Measurements from ENCODE around the gene CMBL. TPM values are rescaled to one million over a fixed set of nuclear protein-coding genes. Genes with fewer than 3 reads are reported as not detected.

CMBL gene
- total and polyA plus RNA-seq, 2 donors (not counting 1 experiment from before 2014, with no cell fraction given) = not detected

GRCh38 chr5:10331341-10331796 lies 23.7 kb upstream of the CMBL start:
- no peaks in the 10 kb centered on the region for H3K79me2 ChIP-seq (ENCODE audit: control insufficient read depth, insufficient read depth, low read length)
- Mint-ChIP-seq H3K4me3 (no peak overlapping the region), H3K9me3 (ENCODE audit: insufficient read depth) (no peaks in the 10 kb centered on the region), H3K27ac (no peak overlapping the region), H3K4me1 (peaks cover 16% of the 10 kb centered on the region), H3K27me3 (peaks cover 45% of the 10 kb centered on the region)
- no peaks in the 10 kb centered on the region for H4K20me1 ChIP-seq (ENCODE audit: control insufficient read depth, insufficient read depth, low read length, poor library complexity, severe bottlenecking)
- H3K9ac ChIP-seq (ENCODE audit: low read length) = no peak overlapping the region
- no peak overlapping the region for H2AFZ ChIP-seq (ENCODE audit: insufficient read depth, low read depth, low read length, poor library complexity, severe bottlenecking)
- no peak overlapping the region for H3K4me2 ChIP-seq (replicated peaks; ENCODE audit: low read depth, low read length, poor library complexity, severe bottlenecking)
- POLR2A ChIA-PET = no interaction called here
- CTCF ChIA-PET = no interaction called here
- TF ChIP-seq CTCF (IDR thresholded peaks at IDR 0.05) = no peak
- TF ChIP-seq EZH2 (IDR thresholded peaks at IDR 0.05; ENCODE audit: borderline replicate concordance, insufficient read depth, low read depth, low read length, poor library complexity, severe bottlenecking) = no peak
- peaks cover 10 to 15% of the 10 kb centered on the region in 2 donors for H3K4me1 ChIP-seq (ENCODE audit: control insufficient read depth in 2 of 2, insufficient read depth in 2 of 2, low read length in 2 of 2)
- peaks cover 0 to 44% (median 20%) of the 10 kb centered on the region in 4 experiments for H3K27me3 ChIP-seq (replicated peaks in 1 of 4; ENCODE audit: control extremely low read depth in 1 of 4, control insufficient read depth in 3 of 4, insufficient read depth in 4 of 4, low read length in 3 of 4)
- no peak overlapping the region for H3K27ac ChIP-seq (ENCODE audit: low read length in 2 of 2)
- no peak for DNase-seq
- H3K36me3 ChIP-seq (replicated peaks in 1 of 2; ENCODE audit: control extremely low read depth in 1 of 2, control insufficient read depth in 1 of 2, extremely low read depth in 1 of 2, insufficient read depth in 2 of 2, low read length in 1 of 2) = no peaks in the 10 kb centered on the region
- intact Hi-C loops (cut with micrococcal nuclease) = no loop called here
- no peak overlapping the region for H3K4me3 ChIP-seq (ENCODE audit: control extremely low read depth in 1 of 5, extremely low read depth in 1 of 5, insufficient read depth in 1 of 5, low read depth in 2 of 5, low read length in 4 of 5)
- ATAC-seq (ENCODE audit: low read depth) = no peak
- 100% methylated on average over 4 of the region's 7 CpGs for WGBS (ENCODE audit: insufficient coverage)
- H3K9me3 ChIP-seq (ENCODE audit: control extremely low read depth in 1 of 3, control insufficient read depth in 2 of 3, insufficient read depth in 1 of 3, low read length in 2 of 3) = peaks cover 0 to 7% (median 0%) of the 10 kb centered on the region in 3 donors

GRCh38 chr5:10330511-10331230 lies 23.0 kb upstream of the CMBL start:
- no peaks in the 10 kb centered on the region for H4K20me1 ChIP-seq (ENCODE audit: control insufficient read depth, insufficient read depth, low read length, poor library complexity, severe bottlenecking)

More at GRCh38 chr5:10330511-10331230, 23.0 kb upstream of the CMBL start:
- WGBS (ENCODE audit: insufficient coverage) = 94% methylated on average over 8 of the region's 10 CpGs
- H3K4me1 ChIP-seq (ENCODE audit: control insufficient read depth in 2 of 2, insufficient read depth in 2 of 2, low read length in 2 of 2) = peaks cover 10 to 15% of the 10 kb centered on the region in 2 donors
- H3K27ac ChIP-seq (ENCODE audit: low read length in 2 of 2) = no peak overlapping the region
- H3K27me3 ChIP-seq (replicated peaks in 1 of 4; ENCODE audit: control extremely low read depth in 1 of 4, control insufficient read depth in 3 of 4, insufficient read depth in 4 of 4, low read length in 3 of 4) = peaks cover 0 to 44% (median 20%) of the 10 kb centered on the region in 4 experiments
- no peaks in the 10 kb centered on the region for H3K79me2 ChIP-seq (ENCODE audit: control insufficient read depth, insufficient read depth, low read length)
- no peak overlapping the region for H3K4me2 ChIP-seq (replicated peaks; ENCODE audit: low read depth, low read length, poor library complexity, severe bottlenecking)
- POLR2A ChIA-PET = no interaction called here
- intact Hi-C loops (cut with micrococcal nuclease) = no loop called here
- H3K4me3 ChIP-seq (ENCODE audit: control extremely low read depth in 1 of 5, extremely low read depth in 1 of 5, insufficient read depth in 1 of 5, low read depth in 2 of 5, low read length in 4 of 5) = no peak overlapping the region
- no peak overlapping the region for H2AFZ ChIP-seq (ENCODE audit: insufficient read depth, low read depth, low read length, poor library complexity, severe bottlenecking)
- no peak overlapping the region for H3K9ac ChIP-seq (ENCODE audit: low read length)
- no peak overlapping the region for H3K27ac Mint-ChIP-seq
- no peak overlapping the region for H3K4me3 Mint-ChIP-seq
- TF ChIP-seq EZH2 (IDR thresholded peaks at IDR 0.05; ENCODE audit: borderline replicate concordance, insufficient read depth, low read depth, low read length, poor library complexity, severe bottlenecking) (no peak), CTCF (IDR thresholded peaks at IDR 0.05) (no peak)
- peaks cover 16% of the 10 kb centered on the region for H3K4me1 Mint-ChIP-seq
- CTCF ChIA-PET = no interaction called here
- ATAC-seq (ENCODE audit: low read depth) = no peak
- DNase-seq = no peak
- peaks cover 0 to 7% (median 0%) of the 10 kb centered on the region in 3 donors for H3K9me3 ChIP-seq (ENCODE audit: control extremely low read depth in 1 of 3, control insufficient read depth in 2 of 3, insufficient read depth in 1 of 3, low read length in 2 of 3)
- peaks cover 45% of the 10 kb centered on the region for H3K27me3 Mint-ChIP-seq
- no peaks in the 10 kb centered on the region for H3K9me3 Mint-ChIP-seq (ENCODE audit: insufficient read depth)
- H3K36me3 ChIP-seq (replicated peaks in 1 of 2; ENCODE audit: control extremely low read depth in 1 of 2, control insufficient read depth in 1 of 2, extremely low read depth in 1 of 2, insufficient read depth in 2 of 2, low read length in 1 of 2) = no peaks in the 10 kb centered on the region

All from B cell (primary cell).